ENCODE measurements around the gene ACO1.

DNA sequence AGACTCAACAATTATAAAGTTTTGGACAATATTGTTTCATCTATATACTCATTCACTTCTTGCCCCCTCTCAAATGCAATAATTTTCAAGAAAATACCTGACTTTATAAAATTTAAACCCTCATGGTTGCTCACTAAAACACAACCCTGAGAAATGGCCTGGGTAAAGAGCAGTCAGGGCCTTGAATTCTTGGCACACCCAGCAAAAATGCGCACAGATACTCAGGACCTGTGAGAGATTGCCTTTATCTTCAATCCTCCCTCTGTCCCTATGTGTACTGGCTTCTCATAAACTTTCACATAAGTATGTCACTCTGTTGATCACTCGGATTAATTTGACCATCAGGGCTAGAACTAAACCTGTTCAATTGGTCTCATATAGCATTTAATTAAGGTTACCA lies 12.8 kb upstream of the ACO1 start:
- TF ChIP-seq, protein P1, sequence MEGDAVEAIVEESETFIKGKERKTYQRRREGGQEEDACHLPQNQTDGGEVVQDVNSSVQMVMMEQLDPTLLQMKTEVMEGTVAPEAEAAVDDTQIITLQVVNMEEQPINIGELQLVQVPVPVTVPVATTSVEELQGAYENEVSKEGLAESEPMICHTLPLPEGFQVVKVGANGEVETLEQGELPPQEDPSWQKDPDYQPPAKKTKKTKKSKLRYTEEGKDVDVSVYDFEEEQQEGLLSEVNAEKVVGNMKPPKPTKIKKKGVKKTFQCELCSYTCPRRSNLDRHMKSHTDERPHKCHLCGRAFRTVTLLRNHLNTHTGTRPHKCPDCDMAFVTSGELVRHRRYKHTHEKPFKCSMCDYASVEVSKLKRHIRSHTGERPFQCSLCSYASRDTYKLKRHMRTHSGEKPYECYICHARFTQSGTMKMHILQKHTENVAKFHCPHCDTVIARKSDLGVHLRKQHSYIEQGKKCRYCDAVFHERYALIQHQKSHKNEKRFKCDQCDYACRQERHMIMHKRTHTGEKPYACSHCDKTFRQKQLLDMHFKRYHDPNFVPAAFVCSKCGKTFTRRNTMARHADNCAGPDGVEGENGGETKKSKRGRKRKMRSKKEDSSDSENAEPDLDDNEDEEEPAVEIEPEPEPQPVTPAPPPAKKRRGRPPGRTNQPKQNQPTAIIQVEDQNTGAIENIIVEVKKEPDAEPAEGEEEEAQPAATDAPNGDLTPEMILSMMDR (IDR thresholded peaks at IDR 0.05), result no peak
- TF ChIP-seq POLR2A (IDR thresholded peaks at IDR 0.05), result no peak
